HCT116 (cell line): Measurements from ENCODE around the gene PLK2. TPM values are rescaled to one million over a fixed set of nuclear protein-coding genes. Genes with fewer than 3 reads are reported as not detected.

Experiments
- ATAC-seq: fragments of 200-7000 bp; cut with Tn5 transposase; 2 replicates; pipeline ENCODE4 v1.9.1; 2020; ENCODE audit warnings: mild to moderate bottlenecking, moderate library complexity
- Bru-seq: library from RNA; stranded (reverse); fragments of 400-500 nt; gene quantifications from one replicate; lab custom pipeline; 2021; lab: Mats Ljungman, UMichigan
- BruChase-seq, 2 experiments: library from RNA; stranded (reverse); fragments of 400-500 nt; gene quantifications; one replicate each; lab custom pipeline; 2021; lab: Mats Ljungman, UMichigan
- BruUV-seq: library from RNA; stranded (reverse); fragments of 400-500 nt; replicated peaks from 2 replicates; lab custom pipeline; 2021; lab: Mats Ljungman, UMichigan
- CTCF ChIA-PET: fragments of 300-600 bp; sonication (Branson Sonifier 250); formaldehyde crosslinking; loops from one replicate; lab custom pipeline; 2021; ENCODE audit warnings: antibody characterized with exemption; lab: Charles Lee
- POLR2A ChIA-PET: fragments of 300-600, 350-600 bp; sonication (Branson Sonifier 250); formaldehyde crosslinking; loops from one replicate; lab custom pipeline; 2021; ENCODE audit warnings: antibody characterized with exemption; lab: Charles Lee
- RAD21 ChIA-PET, 2 experiments: fragments of 300-600 bp; sonication (Branson Sonifier 250); formaldehyde crosslinking; loops; one replicate each; lab custom pipeline; 2023; ENCODE audit warnings: low total read pairs in 2 of 2; ENCODE audit not compliant: uncharacterized antibody in 2 of 2, unreplicated experiment in 2 of 2, low non-redundant PET in 1 of 2; lab: Charles Lee
- DNase-seq: peaks from one replicate; pipeline ENCODE4 v3.0.0-alpha.2; 2010; ENCODE audit warnings: low read depth, low spot score
- H2AFZ ChIP-seq: fragments of 200-600 bp; shearing (Covaris generic), sonication (generic); 2 replicates; pipeline ENCODE4 v1.6.1; 2017; ENCODE audit warnings: low read depth, mixed run types, mixed read lengths, antibody characterized with exemption, low read length; ENCODE audit not compliant: poor library complexity, severe bottlenecking
- H3K27ac ChIP-seq: 2 replicates; pipeline ENCODE4 v1.5.1; 2012; ENCODE audit warnings: low read depth, low read length
- H3K27me3 ChIP-seq: fragments of 200-600 bp; sonication (generic); 2 replicates; pipeline ENCODE4 v1.6.1; 2016; ENCODE audit warnings: mixed run types, low read length, mixed read lengths; ENCODE audit not compliant: insufficient read depth
- H3K36me3 ChIP-seq, 2 experiments: fragments of 200-500 bp in 1 of 2; fragments of 200-600 bp in 1 of 2; sonication (Bioruptor generic) in 1 of 2; sonication (generic) in 1 of 2; 2 replicates each; pipeline versions ENCODE4 v1.5.1 to v1.6.1; 2014 to 2016; ENCODE audit warnings: low read length in 2 of 2, inconsistent platforms in 1 of 2, mixed read lengths in 1 of 2, mixed run types in 1 of 2; ENCODE audit not compliant: insufficient read depth in 2 of 2, control insufficient read depth in 1 of 2
- H3K4me1 ChIP-seq, 2 experiments: fragments of 200-600 bp in 1 of 2; sonication (generic) in 1 of 2; 2 replicates each; pipeline versions ENCODE4 v1.5.1 to v1.6.1; 2012 to 2017; ENCODE audit warnings: low read length in 2 of 2, inconsistent platforms in 1 of 2, mild to moderate bottlenecking in 1 of 2, mixed read lengths in 1 of 2, mixed run types in 1 of 2, moderate library complexity in 1 of 2; ENCODE audit not compliant: insufficient read depth in 2 of 2, control insufficient read depth in 1 of 2
- H3K4me2 ChIP-seq: fragments of 200-600 bp; sonication (generic); 2 replicates; pipeline ENCODE4 v1.6.1; 2017; ENCODE audit warnings: mixed run types, low read length, mixed read lengths
- H3K4me3 ChIP-seq, 2 experiments: fragments of 200-600 bp in 1 of 2; sonication (generic) in 1 of 2; replicated peaks in 1 of 2; 2 replicates each; pipeline ENCODE4 v1.5.1; 2011 to 2016; ENCODE audit warnings: low read length in 2 of 2, control low read depth in 1 of 2, low read depth in 1 of 2, mild to moderate bottlenecking in 1 of 2, mixed read lengths in 1 of 2, mixed run types in 1 of 2
- H3K79me2 ChIP-seq: fragments of 200-600 bp; sonication (generic); 2 replicates; pipeline ENCODE4 v1.6.1; 2017; ENCODE audit warnings: mild to moderate bottlenecking, mixed run types, low read length, moderate library complexity, mixed read lengths; ENCODE audit not compliant: insufficient read depth
- H3K9ac ChIP-seq: fragments of 200-600 bp; sonication (generic); 2 replicates; pipeline ENCODE4 v1.6.1; 2016; ENCODE audit warnings: low read length, mixed read lengths
- H3K9me2 ChIP-seq: fragments of 200-600 bp; sonication (generic), shearing (Covaris generic); 2 replicates; pipeline ENCODE4 v1.6.1; 2017; ENCODE audit warnings: mixed run types, mild to moderate bottlenecking, moderate library complexity; ENCODE audit not compliant: insufficient read depth
- H3K9me3 ChIP-seq, 2 experiments: fragments of 200-500 bp in 1 of 2; fragments of 200-600 bp in 1 of 2; sonication (Bioruptor generic) in 1 of 2; sonication (generic) in 1 of 2; 2 replicates each; pipeline ENCODE4 v1.6.1; 2014 to 2017; ENCODE audit warnings: low read length in 2 of 2, mixed read lengths in 2 of 2, inconsistent platforms in 1 of 2, low read depth in 1 of 2, mild to moderate bottlenecking in 1 of 2, mixed run types in 1 of 2, moderate library complexity in 1 of 2; ENCODE audit not compliant: control insufficient read depth in 1 of 2, insufficient read depth in 1 of 2
- H4K20me1 ChIP-seq: fragments of 200-600 bp; sonication (generic), shearing (Covaris generic); 2 replicates; pipeline ENCODE4 v1.6.1; 2017; ENCODE audit warnings: mixed run types, mild to moderate bottlenecking, moderate library complexity; ENCODE audit not compliant: insufficient read depth
- CBX3 ChIP-seq: IDR thresholded peaks from 2 replicates; pipeline ENCODE4 v1.6.1; 2012; ENCODE audit warnings: low read depth
- CEBPB ChIP-seq: IDR thresholded peaks from 2 replicates; pipeline ENCODE4 v1.6.1; 2012; ENCODE audit warnings: low read depth
- EGR1 ChIP-seq: IDR thresholded peaks from 2 replicates; pipeline ENCODE4 v1.6.1; 2012; ENCODE audit warnings: low read depth
- ELF1 ChIP-seq: IDR thresholded peaks from 2 replicates; pipeline ENCODE4 v1.6.1; 2012; ENCODE audit warnings: low read depth, borderline replicate concordance
- EZH2 ChIP-seq: fragments of 200-600 bp; sonication (generic); IDR thresholded peaks from 2 replicates; pipeline ENCODE4 v1.6.1; 2017; ENCODE audit warnings: antibody characterized with exemption, mixed run types
- EZH2phosphoT487 ChIP-seq: fragments of 200-600 bp; IDR thresholded peaks from 2 replicates; pipeline ENCODE4 v1.6.1; 2018; ENCODE audit warnings: antibody characterized with exemption, borderline replicate concordance
- FOSL1 ChIP-seq: IDR thresholded peaks from 2 replicates; pipeline ENCODE4 v1.6.1; 2012; ENCODE audit warnings: low read depth
- JUND ChIP-seq: IDR thresholded peaks from 2 replicates; pipeline ENCODE4 v1.6.1; 2012
- POLR2A ChIP-seq: IDR thresholded peaks from 2 replicates; pipeline ENCODE4 v1.7.0; 2011; ENCODE audit warnings: borderline replicate concordance; ENCODE audit not compliant: insufficient read depth, insufficient read length; ENCODE audit errors: extremely low read depth
- POLR2AphosphoS5 ChIP-seq: IDR thresholded peaks from 2 replicates; pipeline ENCODE4 v1.6.1; 2011; ENCODE audit warnings: mild to moderate bottlenecking, low read depth, low read length, moderate library complexity
- RAD21 ChIP-seq: IDR thresholded peaks from 2 replicates; pipeline ENCODE4 v1.6.1; 2012; ENCODE audit warnings: low read depth, mild to moderate bottlenecking
- SIN3A ChIP-seq: IDR thresholded peaks from 2 replicates; pipeline ENCODE4 v1.6.1; 2012; ENCODE audit warnings: low read depth
- SP1 ChIP-seq: IDR thresholded peaks from 2 replicates; pipeline ENCODE4 v1.6.1; 2012; ENCODE audit warnings: low read depth
- SRF ChIP-seq: IDR thresholded peaks from 2 replicates; pipeline ENCODE4 v1.6.1; 2012; ENCODE audit warnings: low read depth
- TCF7L2 ChIP-seq: IDR thresholded peaks from 2 replicates; pipeline ENCODE4 v1.7.0; 2011; ENCODE audit warnings: borderline replicate concordance, inconsistent platforms; ENCODE audit not compliant: insufficient read depth, insufficient read length; ENCODE audit errors: extremely low read depth
- YY1 ChIP-seq: IDR thresholded peaks from 2 replicates; pipeline ENCODE4 v1.6.1; 2011; ENCODE audit warnings: low read length, low read depth, moderate library complexity, mild to moderate bottlenecking; ENCODE audit not compliant: insufficient replicate concordance; ENCODE audit errors: extremely low read depth
- ZFX ChIP-seq: fragments of 450-650 bp; IDR thresholded peaks from 2 replicates; pipeline ENCODE4 v1.6.1; 2017
- ZNF274 ChIP-seq: fragments of 200-500 bp; sonication (Bioruptor generic); IDR thresholded peaks from 2 replicates; pipeline ENCODE4 v1.6.1; 2014; ENCODE audit warnings: mild to moderate bottlenecking, low read depth, low read length, inconsistent platforms
- intact Hi-C: fragments of 100-400 bp; cut with micrococcal nuclease; formaldehyde crosslinking; loops from 2 replicates; pipeline ENCODE4 v1.10.0; 2022
- long read RNA-seq: library from polyadenylated mRNA; unstranded; transcript quantifications from one replicate; pipeline ENCODE4 v2.0.0, GENCODE V29; 2021; ENCODE audit not compliant: unreplicated experiment
- polyA plus RNA-seq: library from polyadenylated mRNA; unstranded; fragments of >200 nt; gene quantifications from 2 replicates; pipeline ENCODE4 v1.2.1, GENCODE V29; 2012; ENCODE audit warnings: missing spikeins
- total RNA-seq: library from RNA; stranded (reverse); gene quantifications from one replicate; pipeline ENCODE4 v1.2.1, GENCODE V29; 2021; ENCODE audit not compliant: unreplicated experiment
- TF ChIP-seq, protein P1 (sequence below), 3 experiments: fragments of 200-600 bp in 1 of 3; sonication (generic) in 1 of 3; IDR thresholded peaks in 2 of 3; conservative IDR thresholded peaks in 1 of 3; 2 replicates each; pipeline ENCODE4 v1.5.1; 2012 to 2017; ENCODE audit warnings: low read depth in 2 of 3, low read length in 2 of 3, antibody characterized with exemption in 1 of 3, borderline replicate concordance in 1 of 3, control low read depth in 1 of 3, mild to moderate bottlenecking in 1 of 3, mixed read lengths in 1 of 3, mixed run types in 1 of 3, moderate library complexity in 1 of 3; ENCODE audit not compliant: insufficient read depth in 1 of 3
- TF ChIP-seq, protein P2 (sequence below): IDR thresholded peaks from 2 replicates; pipeline ENCODE4 v1.6.1; 2012
- TF ChIP-seq, protein P3 (sequence below): IDR thresholded peaks from 2 replicates; pipeline ENCODE4 v1.6.1; 2011; ENCODE audit warnings: mild to moderate bottlenecking, low read length, moderate library complexity; ENCODE audit not compliant: insufficient replicate concordance; ENCODE audit errors: extremely low read depth

The PLK2 gene
- total RNA-seq (54.6 TPM), Bru-seq, nascent RNA (percentile 98 among the genes with signal in this experiment), BruChase-seq, experiment 1, labeled RNA remaining after a 6-hour chase (percentile 87 among the genes with signal in this experiment), BruChase-seq, experiment 2, labeled RNA remaining after a 2-hour chase (percentile 97 among the genes with signal in this experiment)
- polyA plus RNA-seq = 48.4 and 89.4 TPM in 2 replicates
- long read RNA-seq, transcript PLK2-201 (14 exons, 2,960 nt) = major isoform, 163 of 173 reads
- long read RNA-seq, partial matches to known transcripts = 1 of 173 reads
- long read RNA-seq, other reads (novel, unspliced or antisense) = 8 of 173 reads

DNA sequence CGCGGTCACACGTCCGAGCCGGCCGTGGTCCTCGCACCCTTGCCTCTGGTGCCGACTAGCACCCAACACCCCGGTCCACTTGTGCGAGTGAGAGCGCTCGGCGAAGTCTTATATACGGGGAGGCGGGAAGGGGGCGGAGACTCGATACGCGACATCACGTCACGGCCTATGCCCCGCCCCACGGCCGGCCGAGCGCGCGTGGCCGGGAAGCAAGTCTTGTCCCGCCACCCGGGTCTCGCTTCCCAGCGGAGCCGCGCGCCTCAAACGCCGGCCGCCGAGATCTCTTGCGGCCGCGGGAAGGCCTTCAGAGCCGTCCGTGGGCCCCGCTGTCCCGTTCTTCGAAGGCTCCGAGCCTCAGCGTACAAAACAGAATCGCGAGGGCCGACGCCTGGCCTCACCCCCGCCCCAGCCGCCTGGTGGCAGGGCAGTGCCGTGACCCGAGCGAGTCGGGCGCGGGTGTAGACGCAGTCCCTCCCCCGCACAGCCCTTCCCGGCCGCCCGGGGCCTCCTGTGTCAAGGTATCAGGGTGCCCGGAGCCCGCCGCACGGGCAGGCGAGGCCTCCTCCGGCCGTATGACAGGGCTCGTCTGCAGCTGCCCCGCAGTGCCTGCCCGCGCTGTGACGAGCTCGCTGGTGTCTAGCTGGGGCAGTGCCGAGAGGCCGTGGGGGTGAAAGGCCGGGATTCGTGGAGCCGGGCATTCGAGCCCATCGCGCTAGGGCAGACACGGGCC is at the start of gene PLK2:
Gene PLK2 (minus strand): TSS at position 85 of the 730 bp plus-strand sequence. CDS start 127 bp downstream, outside the sequence.
- Histone ChIP-seq H3K9ac (peak within 1 kb of the TSS; percentile 88), H3K4me1 (peaks cover 8 to 45% of the 10 kb centered on the region in 2 experiments), H3K9me3 (no peaks in the 10 kb centered on the region), H3K79me2 (peaks cover 47% of the 10 kb centered on the region), H3K9me2 (no peaks in the 10 kb centered on the region), H3K27ac (peak within 1 kb of the TSS; percentile 92), H3K27me3 (no peaks in the 10 kb centered on the region), H3K36me3 (peaks cover 30 to 34% of the 10 kb centered on the region in 2 experiments), H3K4me3 (peak within 1 kb of the TSS; percentile 82), H3K4me2 (peak within 1 kb of the TSS; percentile 70), H2AFZ (peak within 1 kb of the TSS; percentile 63), H4K20me1 (peaks cover 26% of the 10 kb centered on the region; the same call in 1 of the 2 replicates)
- ChIA-PET POLR2A (interaction anchor here (0.6 to 2.4 kb wide), 28 partner anchors 9 to 1162 kb away, joined by 3 to 19 read pairs (median 4); no protein-coding TSS in a partner anchor), CTCF (interaction anchor here (0.6 to 4.5 kb wide), 14 partner anchors 124 to 1162 kb away, joined by 3 to 88 read pairs (median 6); no protein-coding TSS in a partner anchor), RAD21 (interaction anchor here (0.8 to 2.5 kb wide), 10 partner anchors 570 to 1162 kb away, joined by 3 to 21 read pairs (median 7); no protein-coding TSS in a partner anchor)
- ATAC-seq = peak; percentile 81
- peak; percentile 76 for DNase-seq
- BruUV-seq = no TSS peak
- intact Hi-C loops = loop anchor here (1.0 to 5.0 kb wide), 7 partner anchors 572 to 1558 kb away; no protein-coding TSS in a partner anchor
- TF ChIP-seq ELF1 (no peak), CEBPB (no peak), CBX3 (peak; percentile 72; the same call in 1 of the 2 replicates), EGR1 (peak; percentile 83), ZNF274 (no peak), SRF (no peak), RAD21 (peak; percentile 29), JUND (no peak; the same call in 1 of the 2 replicates), POLR2A (peak; percentile 97), TCF7L2 (no peak), YY1 (peak; percentile 29), ZFX (peak; percentile 79), EZH2 (no peak), EZH2phosphoT487 (no peak), FOSL1 (no peak), SIN3A (peak; percentile 89), SP1 (peak; percentile 78), POLR2AphosphoS5 (peak; percentile 99)
- TF ChIP-seq, protein P1, sequence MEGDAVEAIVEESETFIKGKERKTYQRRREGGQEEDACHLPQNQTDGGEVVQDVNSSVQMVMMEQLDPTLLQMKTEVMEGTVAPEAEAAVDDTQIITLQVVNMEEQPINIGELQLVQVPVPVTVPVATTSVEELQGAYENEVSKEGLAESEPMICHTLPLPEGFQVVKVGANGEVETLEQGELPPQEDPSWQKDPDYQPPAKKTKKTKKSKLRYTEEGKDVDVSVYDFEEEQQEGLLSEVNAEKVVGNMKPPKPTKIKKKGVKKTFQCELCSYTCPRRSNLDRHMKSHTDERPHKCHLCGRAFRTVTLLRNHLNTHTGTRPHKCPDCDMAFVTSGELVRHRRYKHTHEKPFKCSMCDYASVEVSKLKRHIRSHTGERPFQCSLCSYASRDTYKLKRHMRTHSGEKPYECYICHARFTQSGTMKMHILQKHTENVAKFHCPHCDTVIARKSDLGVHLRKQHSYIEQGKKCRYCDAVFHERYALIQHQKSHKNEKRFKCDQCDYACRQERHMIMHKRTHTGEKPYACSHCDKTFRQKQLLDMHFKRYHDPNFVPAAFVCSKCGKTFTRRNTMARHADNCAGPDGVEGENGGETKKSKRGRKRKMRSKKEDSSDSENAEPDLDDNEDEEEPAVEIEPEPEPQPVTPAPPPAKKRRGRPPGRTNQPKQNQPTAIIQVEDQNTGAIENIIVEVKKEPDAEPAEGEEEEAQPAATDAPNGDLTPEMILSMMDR (IDR thresholded peaks at IDR 0.05 in 2 of 3, conservative IDR thresholded peaks at IDR 0.05 in 1 of 3; ENCODE audit: borderline replicate concordance in 1 of 3, insufficient read depth in 1 of 3, low read depth in 2 of 3, low read length in 2 of 3) = peak in 2 of 3 experiments; percentile 19 to 49; a peak in 4 of 6 replicates
- TF ChIP-seq, protein P2, sequence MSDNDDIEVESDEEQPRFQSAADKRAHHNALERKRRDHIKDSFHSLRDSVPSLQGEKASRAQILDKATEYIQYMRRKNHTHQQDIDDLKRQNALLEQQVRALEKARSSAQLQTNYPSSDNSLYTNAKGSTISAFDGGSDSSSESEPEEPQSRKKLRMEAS = peak; percentile 86
- TF ChIP-seq, protein P3, sequence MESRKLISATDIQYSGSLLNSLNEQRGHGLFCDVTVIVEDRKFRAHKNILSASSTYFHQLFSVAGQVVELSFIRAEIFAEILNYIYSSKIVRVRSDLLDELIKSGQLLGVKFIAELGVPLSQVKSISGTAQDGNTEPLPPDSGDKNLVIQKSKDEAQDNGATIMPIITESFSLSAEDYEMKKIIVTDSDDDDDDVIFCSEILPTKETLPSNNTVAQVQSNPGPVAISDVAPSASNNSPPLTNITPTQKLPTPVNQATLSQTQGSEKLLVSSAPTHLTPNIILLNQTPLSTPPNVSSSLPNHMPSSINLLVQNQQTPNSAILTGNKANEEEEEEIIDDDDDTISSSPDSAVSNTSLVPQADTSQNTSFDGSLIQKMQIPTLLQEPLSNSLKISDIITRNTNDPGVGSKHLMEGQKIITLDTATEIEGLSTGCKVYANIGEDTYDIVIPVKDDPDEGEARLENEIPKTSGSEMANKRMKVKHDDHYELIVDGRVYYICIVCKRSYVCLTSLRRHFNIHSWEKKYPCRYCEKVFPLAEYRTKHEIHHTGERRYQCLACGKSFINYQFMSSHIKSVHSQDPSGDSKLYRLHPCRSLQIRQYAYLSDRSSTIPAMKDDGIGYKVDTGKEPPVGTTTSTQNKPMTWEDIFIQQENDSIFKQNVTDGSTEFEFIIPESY = no peak
